IMR-90 (cell line): ENCODE results near the gene SRSF4. TPM values are rescaled to one million over a fixed set of nuclear protein-coding genes. Genes with fewer than 3 reads are reported as not detected.

ENCODE experiments used
- CTCF ChIP-seq: conservative IDR thresholded peaks from 2 replicates; pipeline ENCODE4 v1.5.1; 2012; ENCODE audit warnings: mild to moderate bottlenecking, low read depth, low read length, improper control_type of control experiment
- RAD21 ChIP-seq: IDR thresholded peaks from 2 replicates; pipeline ENCODE4 v1.6.1; 2012; ENCODE audit warnings: low read length, improper control_type of control experiment
- SMC3 ChIP-seq: fragments of 150-350 bp; IDR thresholded peaks from 2 replicates; pipeline ENCODE4 v1.6.1; 2016; ENCODE audit warnings: low read depth, mild to moderate bottlenecking, antibody characterized with exemption, low read length, moderate library complexity
- polyA plus RNA-seq, 3 experiments: library from polyadenylated mRNA; depleted of rRNA; stranded (reverse); fragments of >200 nt; gene quantifications; 2 replicates each; pipeline ENCODE4 v1.2.3, GENCODE V29; 2012; ENCODE audit warnings: low replicate concordance in 1 of 3
- total RNA-seq: library from RNA; depleted of rRNA; stranded (reverse); fragments of >200 nt; gene quantifications from 2 replicates; pipeline ENCODE4 v1.2.3, GENCODE V29; 2012

SRSF4 gene
- total and polyA plus RNA-seq, 2 of the 4 experiments (the other 2 are of a cell fraction): 20.8 to 48.5 TPM

GRCh38 chr1:29202584-29203340 is 21.1 kb upstream of the SRSF4 start (continued):
- TF ChIP-seq CTCF: peak; percentile 98
- peak; percentile 99 for TF ChIP-seq RAD21
- peak; percentile 95 for TF ChIP-seq SMC3
